WI38 (cell line): ENCODE data around the gene SCGB1C1.

Source experiments
- H3K4me3 ChIP-seq: 2 replicates; pipeline ENCODE4 v1.5.1; 2011; ENCODE audit warnings: low read depth, mild to moderate bottlenecking, control low read depth, low read length
- CTCF ChIP-seq: IDR thresholded peaks from 2 replicates; pipeline ENCODE4 v1.5.1; 2012; ENCODE audit warnings: low read depth, mild to moderate bottlenecking, control low read depth, low read length

SCGB1C1 gene

DNA sequence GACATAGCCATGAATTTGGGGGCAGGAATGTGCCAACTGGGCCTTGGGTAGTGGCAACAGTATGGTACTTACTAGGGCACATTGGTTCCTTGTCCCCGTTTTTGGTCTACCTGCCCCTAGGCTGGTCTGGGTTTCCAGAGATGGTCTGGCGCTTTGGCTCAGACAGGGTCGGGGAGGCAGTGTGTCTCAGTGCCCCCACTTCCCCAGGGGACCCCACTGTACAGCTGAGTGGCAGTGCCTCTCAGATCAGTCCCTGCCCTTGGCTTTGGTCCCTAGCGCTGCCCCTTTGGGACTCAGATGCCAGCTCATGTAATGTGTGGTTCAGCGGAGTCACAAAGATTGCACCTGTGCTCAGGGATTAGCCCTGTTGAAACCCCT, 17.9 kb downstream of the SCGB1C1 start:
- TF ChIP-seq CTCF = no peak
- peak overlapping the region; percentile 96 for H3K4me3 ChIP-seq

DNA sequence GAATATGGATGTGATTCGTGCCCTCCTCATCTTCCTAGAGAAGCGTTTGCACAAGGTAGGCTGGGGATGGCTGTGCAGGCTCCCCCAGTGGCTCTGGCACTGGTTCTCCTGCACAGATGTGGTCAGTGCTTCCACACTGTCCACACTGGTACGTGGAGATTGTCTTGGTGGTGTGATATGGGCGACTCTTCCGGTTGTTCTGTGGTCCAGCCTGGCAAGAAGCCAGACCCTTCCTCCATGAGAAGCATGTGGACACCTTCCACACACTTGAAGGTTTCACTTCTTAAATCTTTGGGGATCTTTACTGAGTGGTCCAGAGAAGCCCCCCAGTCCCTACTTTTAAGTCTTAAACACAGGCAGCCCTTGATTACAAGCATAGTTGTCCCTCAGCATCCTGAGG, 18.4 kb downstream of the SCGB1C1 start:
- H3K4me3 ChIP-seq = no peak overlapping the region
- no peak for TF ChIP-seq CTCF

DNA sequence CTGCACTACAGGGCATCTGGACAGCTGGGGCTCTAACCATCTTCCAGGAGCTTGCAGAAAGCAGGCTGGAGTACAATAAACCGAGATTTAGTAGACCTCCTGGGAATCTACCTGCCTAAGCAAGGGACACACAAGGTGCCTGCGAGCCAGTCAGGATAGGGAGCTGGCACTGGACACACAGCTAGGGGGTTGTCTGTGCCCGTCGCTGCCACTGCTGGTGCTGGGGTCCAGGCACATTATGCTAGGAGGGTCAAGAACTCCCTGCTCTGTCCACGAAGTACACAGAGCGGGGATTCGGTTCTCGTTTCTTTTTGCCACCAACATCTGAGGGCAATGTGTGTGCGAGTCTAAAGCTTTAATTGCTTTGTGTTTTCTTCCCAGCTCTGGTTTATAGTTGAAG, 18.9 kb downstream of the SCGB1C1 start:
- no peak for TF ChIP-seq CTCF
- no peak overlapping the region for H3K4me3 ChIP-seq

DNA sequence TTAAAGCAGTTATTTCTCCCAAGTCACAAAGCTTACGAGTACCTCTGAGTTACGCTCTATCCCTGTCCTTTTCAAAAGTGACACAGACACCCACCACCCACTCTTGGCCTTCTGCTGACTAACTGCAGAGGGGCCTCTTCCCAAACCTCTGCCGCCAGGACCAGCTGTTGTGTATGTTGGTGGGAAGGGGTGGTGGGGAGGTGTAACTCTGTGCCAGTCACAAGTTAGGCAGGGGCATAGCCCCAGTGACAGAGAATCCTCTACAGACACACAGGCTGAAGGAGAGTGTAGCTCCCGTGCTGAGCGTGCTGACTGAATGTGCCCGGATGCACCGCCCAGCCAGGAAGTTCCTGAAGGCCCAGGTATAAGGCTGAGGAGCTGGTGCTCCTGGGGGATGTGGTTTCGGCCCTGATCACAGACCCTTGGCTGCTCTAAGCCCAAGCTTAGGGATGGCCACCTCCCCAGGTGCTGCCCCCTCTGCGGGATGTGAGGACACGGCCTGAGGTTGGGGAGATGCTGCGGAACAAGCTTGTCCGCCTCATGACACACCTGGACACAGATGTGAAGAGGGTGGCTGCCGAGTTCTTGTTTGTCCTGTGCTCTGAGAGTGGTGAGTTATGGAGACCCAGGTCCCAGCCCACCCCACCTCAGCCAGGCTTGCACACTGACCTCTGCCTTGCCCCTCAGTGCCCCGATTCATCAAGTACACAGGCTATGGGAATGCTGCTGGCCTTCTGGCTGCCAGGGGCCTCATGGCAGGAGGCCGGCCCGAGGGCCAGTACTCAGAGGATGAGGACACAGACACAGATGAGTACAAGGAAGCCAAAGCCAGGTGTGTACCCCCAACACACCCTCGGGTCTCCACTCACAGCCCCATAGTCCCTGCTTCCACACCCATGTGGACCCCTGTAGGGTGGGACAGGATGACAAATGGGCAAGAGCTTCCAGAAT, 19.5 kb downstream of the SCGB1C1 start:
- no peak overlapping the region for H3K4me3 ChIP-seq
- TF ChIP-seq CTCF = no peak

GRCh38 chr11:213111-213510, 20.2 kb downstream of the SCGB1C1 start:
- no peak overlapping the region for H3K4me3 ChIP-seq
- no peak for TF ChIP-seq CTCF

DNA sequence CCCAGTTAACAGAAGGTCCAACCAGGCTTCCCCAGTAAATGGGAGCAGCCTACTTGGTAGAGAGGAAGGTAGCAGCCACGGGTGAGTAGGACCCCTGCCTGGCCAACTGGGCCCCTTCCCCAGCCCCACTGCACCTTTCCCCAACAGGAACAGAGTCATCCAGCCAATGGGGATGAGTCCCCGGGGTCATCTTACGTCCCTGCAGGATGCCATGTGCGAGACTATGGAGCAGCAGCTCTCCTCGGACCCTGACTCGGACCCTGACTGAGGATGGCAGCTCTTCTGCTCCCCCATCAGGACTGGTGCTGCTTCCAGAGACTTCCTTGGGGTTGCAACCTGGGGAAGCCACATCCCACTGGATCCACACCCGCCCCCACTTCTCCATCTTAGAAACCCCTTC, 21.2 kb downstream of the SCGB1C1 start:
- no peak overlapping the region for H3K4me3 ChIP-seq
- TF ChIP-seq CTCF = no peak

- no peak overlapping the region for H3K4me3 ChIP-seq
- TF ChIP-seq CTCF = no peak
These were observed 22.7 kb downstream of the SCGB1C1 start for GRCh38 chr11:215581-216037.
